ENCODE results near the gene TTC7B.

- TF ChIP-seq POLR2A (IDR thresholded peaks at IDR 0.05) = no peak
- no peak for TF ChIP-seq CTCF (IDR thresholded peaks at IDR 0.05)
These were observed 120.1 kb downstream of the TTC7B start for GRCh38 chr14:90695997-90696660.
